Common myeloid progenitor, CD34-positive (primary cell): ENCODE data around the gene ATP9B.
A peak's percentile ranks its signal among the peaks of the same experiment; 100 is the strongest.

ENCODE experiments used
- CTCF ChIA-PET: fragments of 350-600 bp; sonication (Branson Sonifier 250); formaldehyde crosslinking; loops from one replicate; lab custom pipeline; 2021; ENCODE audit warnings: antibody characterized with exemption; lab: Charles Lee
- POLR2A ChIA-PET: fragments of 350-600 bp; sonication (Branson Sonifier 250); formaldehyde crosslinking; loops from one replicate; lab custom pipeline; 2021; ENCODE audit warnings: antibody characterized with exemption; lab: Charles Lee
- DNase-seq, 3 donors: peaks; one replicate each; pipeline versions ENCODE4 v3.0.0 to v3.0.0-alpha.2; 2013
- H3K27ac ChIP-seq, 2 experiments: 1 replicate in 1 of 2; 2 replicates in 1 of 2; pipeline ENCODE4 v1.7.0; 2013; ENCODE audit warnings: inconsistent platforms in 2 of 2, low read length in 2 of 2, mild to moderate bottlenecking in 2 of 2, low read depth in 1 of 2, moderate library complexity in 1 of 2; ENCODE audit not compliant: severe bottlenecking in 2 of 2, insufficient read depth in 1 of 2, poor library complexity in 1 of 2
- H3K27me3 ChIP-seq, 5 experiments: replicated peaks in 2 of 5; 1 replicate in 3 of 5; 2 replicates in 2 of 5; pipeline versions ENCODE4 v1.6.1 to v1.7.0; 2013; ENCODE audit warnings: low read length in 4 of 5, mild to moderate bottlenecking in 2 of 5, moderate library complexity in 2 of 5, inconsistent platforms in 1 of 5; ENCODE audit not compliant: insufficient read depth in 5 of 5, control insufficient read depth in 4 of 5
- H3K36me3 ChIP-seq, 4 experiments: 1 replicate in 2 of 4; 2 replicates in 2 of 4; pipeline versions ENCODE4 v1.6.1 to v1.7.0; 2013; ENCODE audit warnings: low read length in 3 of 4, control low read depth in 1 of 4, mild to moderate bottlenecking in 1 of 4; ENCODE audit not compliant: control insufficient read depth in 4 of 4, insufficient read depth in 4 of 4
- H3K4me1 ChIP-seq, 4 experiments: 1 replicate in 3 of 4; 2 replicates in 1 of 4; pipeline versions ENCODE4 v1.6.1 to v1.7.1; 2013; ENCODE audit warnings: low read length in 3 of 4, mild to moderate bottlenecking in 3 of 4, control low read depth in 1 of 4, inconsistent platforms in 1 of 4, moderate library complexity in 1 of 4; ENCODE audit not compliant: control insufficient read depth in 4 of 4, insufficient read depth in 4 of 4; ENCODE audit errors: control extremely low read depth in 1 of 4
- H3K4me3 ChIP-seq, 7 experiments: 1 replicate in 4 of 7; 2 replicates in 3 of 7; pipeline versions ENCODE4 v1.5.1 to v1.7.0; 2013; ENCODE audit warnings: mild to moderate bottlenecking in 7 of 7, low read length in 6 of 7, moderate library complexity in 6 of 7, inconsistent platforms in 2 of 7, low read depth in 2 of 7, control low read depth in 1 of 7; ENCODE audit not compliant: insufficient read depth in 4 of 7, control insufficient read depth in 1 of 7; ENCODE audit errors: extremely low read depth in 1 of 7
- H3K9me3 ChIP-seq, 5 experiments: 1 replicate in 4 of 5; 2 replicates in 1 of 5; pipeline versions ENCODE4 v1.6.1 to v1.7.1; 2013; ENCODE audit warnings: low read length in 4 of 5, mild to moderate bottlenecking in 2 of 5, inconsistent platforms in 1 of 5, low read depth in 1 of 5, moderate library complexity in 1 of 5; ENCODE audit not compliant: control insufficient read depth in 4 of 5, insufficient read depth in 2 of 5; ENCODE audit errors: control extremely low read depth in 1 of 5
- WGBS: methylation state at CpG from one replicate; pipeline ENCODE4 v1.1.5; 2013; ENCODE audit not compliant: insufficient coverage; 5-methylcytosine and 5-hydroxymethylcytosine counted together

The ATP9B gene

DNA sequence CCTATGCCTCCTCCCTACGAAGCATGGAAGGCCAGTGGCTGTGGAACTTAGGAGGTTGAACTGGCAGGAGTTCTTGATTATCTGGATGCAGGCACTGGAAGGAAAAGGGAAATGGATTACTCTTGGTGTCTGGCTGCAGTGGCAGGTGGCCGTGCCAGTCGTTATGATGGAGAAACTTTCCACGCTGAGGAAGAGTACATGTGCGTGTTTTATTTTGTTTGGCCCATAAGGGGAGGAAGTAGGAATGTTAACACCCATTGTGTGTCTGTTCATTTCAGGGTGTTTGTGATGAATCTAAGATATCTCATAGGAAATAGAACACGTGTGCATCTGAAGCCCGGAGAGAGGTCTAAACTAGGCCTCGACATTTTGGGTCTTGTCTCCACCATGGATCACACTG is 203.7 kb downstream of the ATP9B start:
- CTCF ChIA-PET: no interaction called here
- H3K36me3 ChIP-seq: peaks cover 2 to 23% (median 10%) of the 10 kb centered on the region in 4 experiments
- H3K27me3 ChIP-seq: no peaks in the 10 kb centered on the region
- no peak overlapping the region for H3K27ac ChIP-seq
- WGBS: 96% methylated on average over 8 of the region's 8 CpGs
- peaks cover 0 to 15% (median 5%) of the 10 kb centered on the region in 4 experiments for H3K4me1 ChIP-seq
- no peak for DNase-seq
- H3K9me3 ChIP-seq: peaks cover 0 to 3% (median 0%) of the 10 kb centered on the region in 5 experiments
- POLR2A ChIA-PET: no interaction called here
- H3K4me3 ChIP-seq: no peak overlapping the region

DNA sequence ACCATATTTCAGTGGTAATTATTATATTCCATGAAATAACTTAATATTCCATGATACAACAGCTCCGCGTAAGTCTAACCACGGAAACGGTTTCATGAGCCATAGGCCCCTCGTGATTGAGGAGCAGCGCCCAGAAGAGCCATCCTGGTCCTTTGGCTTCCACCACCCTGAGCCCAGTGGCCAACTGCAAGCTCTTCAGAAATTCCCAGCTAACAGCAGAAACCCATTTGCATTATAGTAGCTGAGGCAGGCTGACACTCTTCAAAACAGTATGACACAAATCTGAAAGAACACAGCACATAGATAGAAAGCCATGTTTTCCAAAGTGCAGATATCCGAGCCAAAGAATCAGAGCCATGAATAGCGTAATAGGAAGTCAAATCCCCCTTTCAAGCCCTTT is 205.6 kb downstream of the ATP9B start:
- Histone ChIP-seq H3K27ac (no peak overlapping the region), H3K27me3 (no peaks in the 10 kb centered on the region), H3K36me3 (peaks cover 3 to 26% (median 12%) of the 10 kb centered on the region in 4 experiments), H3K9me3 (no peaks in the 10 kb centered on the region), H3K4me3 (no peak overlapping the region), H3K4me1 (peaks cover 0 to 15% (median 5%) of the 10 kb centered on the region in 4 experiments)
- ChIA-PET CTCF (no interaction called here), POLR2A (no interaction called here)
- 91% methylated on average over 8 of the region's 8 CpGs for WGBS
- DNase-seq: no peak

DNA sequence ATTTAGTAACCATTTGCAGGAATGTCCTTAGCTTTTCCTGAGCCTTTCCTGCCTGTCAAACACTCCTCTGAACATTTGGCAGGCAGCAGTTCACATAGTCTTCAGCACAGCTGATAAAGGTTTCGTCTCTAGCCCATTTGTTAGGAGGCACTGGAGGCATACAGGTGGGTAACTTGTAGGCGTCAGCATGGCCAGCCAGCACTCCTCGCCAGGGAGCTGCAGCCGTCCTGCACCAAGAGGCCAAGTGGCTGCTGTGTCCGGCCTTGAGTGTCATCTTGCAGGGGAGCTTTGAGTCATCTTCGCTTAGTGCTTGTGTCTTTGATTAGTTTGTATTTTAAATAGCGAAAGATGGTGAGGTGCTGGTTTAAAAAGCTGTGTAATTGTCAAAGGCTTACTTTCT is 206.3 kb downstream of the ATP9B start:
- Histone ChIP-seq H3K27me3 (no peaks in the 10 kb centered on the region), H3K27ac (no peak overlapping the region), H3K4me3 (no peak overlapping the region), H3K36me3 (peaks cover 3 to 25% (median 13%) of the 10 kb centered on the region in 4 experiments), H3K9me3 (no peaks in the 10 kb centered on the region), H3K4me1 (peaks cover 0 to 15% (median 5%) of the 10 kb centered on the region in 4 experiments)
- DNase-seq: no peak
- 91% methylated on average over 4 of the region's 7 CpGs for WGBS
- ChIA-PET POLR2A (no interaction called here), CTCF (interaction anchor here (1.2 kb wide), 1 partner anchor 24 kb away, joined by 7 read pairs; no protein-coding TSS in a partner anchor)

GRCh38 chr18:79275992-79276391 is 206.8 kb downstream of the ATP9B start:
- H3K36me3 ChIP-seq: peaks cover 3 to 21% (median 13%) of the 10 kb centered on the region in 4 experiments
- H3K4me3 ChIP-seq: no peak overlapping the region
- WGBS: 58% methylated on average over 2 of the region's 4 CpGs
- no peak overlapping the region for H3K27ac ChIP-seq
- H3K4me1 ChIP-seq: peaks cover 0 to 15% (median 5%) of the 10 kb centered on the region in 4 experiments
- no peaks in the 10 kb centered on the region for H3K9me3 ChIP-seq
- peak; percentile 4 to 71 (median 9) for DNase-seq
- POLR2A ChIA-PET: no interaction called here
- CTCF ChIA-PET: interaction anchor here (1.2 kb wide), 1 partner anchor 24 kb away, joined by 7 read pairs; no protein-coding TSS in a partner anchor
- H3K27me3 ChIP-seq: no peaks in the 10 kb centered on the region

DNA sequence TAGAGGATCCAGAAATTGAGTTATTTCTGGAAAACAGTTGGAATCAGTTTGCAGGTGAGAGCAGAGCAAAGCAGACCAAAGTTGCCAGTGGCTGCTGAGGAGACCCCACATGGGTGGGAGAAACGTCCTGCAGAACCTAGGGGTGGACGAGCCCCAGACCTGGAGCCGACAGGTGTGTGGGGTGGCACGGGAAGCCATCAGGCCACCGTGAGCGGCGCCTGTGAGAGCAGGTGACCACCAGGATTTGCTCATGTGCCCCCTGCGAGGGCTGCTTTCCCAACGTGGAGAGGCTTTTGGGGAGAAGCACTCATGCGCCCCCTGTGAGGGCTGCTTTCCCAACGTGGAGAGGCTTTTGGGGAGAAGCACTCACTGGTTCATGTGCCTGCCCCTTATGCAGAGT is 209.7 kb downstream of the ATP9B start:
- H3K9me3 ChIP-seq: no peaks in the 10 kb centered on the region
- ChIA-PET CTCF (no interaction called here), POLR2A (interaction anchor here (0.7 kb wide), 1 partner anchor 139 kb away, joined by 3 read pairs; no protein-coding TSS in a partner anchor)
- DNase-seq: no peak
- no peak overlapping the region for H3K27ac ChIP-seq
- no peak overlapping the region for H3K4me3 ChIP-seq
- peaks cover 0 to 15% (median 5%) of the 10 kb centered on the region in 4 experiments for H3K4me1 ChIP-seq
- no peaks in the 10 kb centered on the region for H3K27me3 ChIP-seq
- WGBS: 99% methylated on average over 11 of the region's 11 CpGs
- peaks cover 7 to 17% (median 10%) of the 10 kb centered on the region in 4 experiments for H3K36me3 ChIP-seq

GRCh38 chr18:79283131-79283810 is 214.1 kb downstream of the ATP9B start:
- ChIA-PET CTCF (no interaction called here), POLR2A (no interaction called here)
- H3K27me3 ChIP-seq: no peaks in the 10 kb centered on the region
- H3K9me3 ChIP-seq: no peaks in the 10 kb centered on the region
- no peak overlapping the region for H3K27ac ChIP-seq
- no peak overlapping the region for H3K4me3 ChIP-seq
- 98% methylated on average over 11 of the region's 11 CpGs for WGBS
- no peak for DNase-seq
- no peaks in the 10 kb centered on the region for H3K4me1 ChIP-seq
- H3K36me3 ChIP-seq: peaks cover 6 to 12% (median 8%) of the 10 kb centered on the region in 4 experiments

- no peaks in the 10 kb centered on the region for H3K9me3 ChIP-seq
- 100% methylated on average over 3 of the region's 4 CpGs for WGBS
- POLR2A ChIA-PET: no interaction called here
Measured at GRCh38 chr18:79283929-79284328, 214.7 kb downstream of the ATP9B start.

More at GRCh38 chr18:79283929-79284328, 214.7 kb downstream of the ATP9B start:
- CTCF ChIA-PET: no interaction called here
- no peak for DNase-seq
- Histone ChIP-seq H3K4me1 (no peaks in the 10 kb centered on the region), H3K4me3 (no peak overlapping the region), H3K36me3 (peaks cover 4 to 10% (median 8%) of the 10 kb centered on the region in 4 experiments), H3K27me3 (no peaks in the 10 kb centered on the region), H3K27ac (no peak overlapping the region)
